Retinal pigment epithelial cell (primary cell): Measurements from ENCODE around the gene PLA2G6.

Source experiments
- DNase-seq: peaks from one replicate; pipeline ENCODE4 v3.0.0-alpha.2; 2010; ENCODE audit warnings: low read depth
- H3K4me3 ChIP-seq: 2 replicates; pipeline ENCODE4 v1.5.1; 2011; ENCODE audit warnings: mild to moderate bottlenecking, low read length, control low read depth, moderate library complexity
- CTCF ChIP-seq: conservative IDR thresholded peaks from 2 replicates; pipeline ENCODE4 v1.5.1; 2011; ENCODE audit warnings: low read depth, low read length, control low read depth, inconsistent platforms

The PLA2G6 gene

GRCh38 chr22:38066381-38067027, 115.1 kb downstream of the PLA2G6 start:
- DNase-seq = no peak
- TF ChIP-seq CTCF = no peak
- no peak overlapping the region for H3K4me3 ChIP-seq

DNA sequence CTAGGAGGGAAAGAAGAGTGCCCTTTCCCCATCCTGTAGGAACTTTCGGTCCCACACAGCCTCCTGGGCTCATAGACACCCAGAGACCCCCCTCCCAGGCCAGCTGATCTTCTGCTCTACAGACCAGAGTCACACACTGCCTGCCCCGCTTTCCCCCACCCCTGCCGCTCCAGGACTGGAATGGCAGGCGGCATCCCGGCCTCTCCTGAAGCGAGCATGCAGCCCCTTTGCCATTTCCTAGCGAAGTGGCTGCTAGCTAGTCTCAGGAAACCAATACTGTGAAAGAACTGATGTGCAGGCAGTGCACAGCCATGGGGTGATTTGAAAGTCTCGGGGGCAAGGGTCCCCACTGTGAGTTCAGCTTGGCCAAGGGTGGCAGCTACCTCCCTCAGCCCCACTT, 116.1 kb downstream of the PLA2G6 start:
- H3K4me3 ChIP-seq = no peak overlapping the region
- no peak for TF ChIP-seq CTCF
- no peak for DNase-seq

DNA sequence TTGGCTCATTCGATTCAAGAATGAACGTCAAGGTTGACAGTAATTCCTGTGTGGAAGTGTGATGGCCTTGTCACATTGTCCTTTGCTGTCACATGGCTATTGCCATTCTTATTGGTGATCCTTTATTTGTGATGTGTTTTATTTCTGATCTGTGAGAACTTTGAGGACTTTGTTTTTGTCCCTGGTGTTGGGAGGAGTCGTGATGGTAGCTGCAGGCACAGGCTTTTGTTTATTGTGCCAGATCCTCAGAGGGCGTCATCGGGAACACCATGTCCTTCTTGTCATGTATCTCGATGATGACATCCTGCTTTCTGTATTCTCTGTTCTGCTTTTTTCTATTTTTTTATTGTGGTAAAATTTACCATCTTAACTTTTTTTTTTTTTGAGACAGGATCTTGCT, 118.8 kb downstream of the PLA2G6 start:
- no peak for TF ChIP-seq CTCF
- no peak overlapping the region for H3K4me3 ChIP-seq
- DNase-seq = no peak
